Neural progenitor cell (in vitro differentiated cells): ENCODE results near the gene COQ7. TPM values are rescaled to one million over a fixed set of nuclear protein-coding genes. Genes with fewer than 3 reads are reported as not detected.

ENCODE experiments used
- DNase-seq: peaks from one replicate; pipeline ENCODE4 v3.0.0-alpha.2; 2016; ENCODE audit warnings: low spot score
- H2AFZ ChIP-seq: fragments of 200-600 bp; sonication (generic); replicated peaks from 2 replicates; pipeline ENCODE4 v1.6.1; 2016; ENCODE audit warnings: antibody characterized with exemption
- H3F3A ChIP-seq: fragments of 200-600 bp; sonication (generic); 2 replicates; pipeline ENCODE4 v1.6.1; 2016; ENCODE audit warnings: antibody characterized with exemption, low read depth
- H3K27ac ChIP-seq: fragments of 200-600 bp; sonication (generic); 2 replicates; pipeline ENCODE4 v1.5.1; 2016; ENCODE audit warnings: mild to moderate bottlenecking
- H3K27me3 ChIP-seq: fragments of 200-600 bp; sonication (generic); 2 replicates; pipeline ENCODE4 v1.6.1; 2016; ENCODE audit warnings: mild to moderate bottlenecking, moderate library complexity
- H3K36me3 ChIP-seq: fragments of 200-600 bp; sonication (generic); 2 replicates; pipeline ENCODE4 v1.5.1; 2016
- H3K4me1 ChIP-seq: fragments of 200-600 bp; sonication (generic); 2 replicates; pipeline ENCODE4 v1.6.1; 2016; ENCODE audit warnings: mixed run types
- H3K4me2 ChIP-seq: fragments of 200-600 bp; sonication (generic); 2 replicates; pipeline ENCODE4 v1.6.1; 2016
- H3K4me3 ChIP-seq: fragments of 200-600 bp; sonication (generic); 2 replicates; pipeline ENCODE4 v1.5.1; 2016
- H3K79me2 ChIP-seq: fragments of 200-600 bp; sonication (generic); 2 replicates; pipeline ENCODE4 v1.6.1; 2016; ENCODE audit warnings: low read depth
- H3K9ac ChIP-seq: fragments of 200-600 bp; sonication (generic); 2 replicates; pipeline ENCODE4 v1.6.1; 2016
- H3K9me3 ChIP-seq: fragments of 200-600 bp; sonication (generic); 2 replicates; pipeline ENCODE4 v1.5.1; 2016; ENCODE audit warnings: low read depth
- H4K20me1 ChIP-seq: fragments of 200-600 bp; sonication (generic); 2 replicates; pipeline ENCODE4 v1.6.1; 2016; ENCODE audit warnings: low read depth
- H3K27ac Mint-ChIP-seq: 3 replicates; pipeline ENCODE4 v1.8.0; 2021; ENCODE audit warnings: mixed read lengths
- H3K27me3 Mint-ChIP-seq: 2 replicates; pipeline ENCODE4 v1.8.0; 2022; ENCODE audit warnings: low read depth, mild to moderate bottlenecking, inconsistent platforms, moderate library complexity, mixed read lengths; ENCODE audit not compliant: insufficient read depth
- H3K36me3 Mint-ChIP-seq: 3 replicates; pipeline ENCODE4 v1.8.0; 2021; ENCODE audit warnings: mixed read lengths
- H3K4me1 Mint-ChIP-seq: 3 replicates; pipeline ENCODE4 v1.8.0; 2021; ENCODE audit warnings: mixed read lengths
- H3K4me3 Mint-ChIP-seq: 3 replicates; pipeline ENCODE4 v1.8.0; 2021; ENCODE audit warnings: mild to moderate bottlenecking, moderate library complexity, mixed read lengths
- H3K9me3 Mint-ChIP-seq: 3 replicates; pipeline ENCODE4 v1.8.0; 2020; ENCODE audit warnings: mixed read lengths
- EZH2 ChIP-seq: fragments of 200-600 bp; sonication (generic); IDR thresholded peaks from 2 replicates; pipeline ENCODE4 v1.6.1; 2017; ENCODE audit warnings: antibody characterized with exemption, mild to moderate bottlenecking, moderate library complexity
- EZH2phosphoT487 ChIP-seq: fragments of 200-600 bp; sonication (generic); IDR thresholded peaks from 2 replicates; pipeline ENCODE4 v1.6.1; 2017; ENCODE audit warnings: antibody characterized with exemption
- total RNA-seq: library from RNA; depleted of rRNA; stranded (reverse); fragments of >200 nt; gene quantifications from 2 replicates; pipeline ENCODE4 v1.2.3, GENCODE V29; 2015; ENCODE audit warnings: low replicate concordance
- TF ChIP-seq, protein P1 (sequence below): fragments of 200-600 bp; sonication (generic); IDR thresholded peaks from 2 replicates; pipeline ENCODE4 v1.5.1; 2017; ENCODE audit warnings: antibody characterized with exemption, mild to moderate bottlenecking

COQ7 gene
- total RNA-seq, 1 donor from 2014 or later, result 22.9 TPM

DNA sequence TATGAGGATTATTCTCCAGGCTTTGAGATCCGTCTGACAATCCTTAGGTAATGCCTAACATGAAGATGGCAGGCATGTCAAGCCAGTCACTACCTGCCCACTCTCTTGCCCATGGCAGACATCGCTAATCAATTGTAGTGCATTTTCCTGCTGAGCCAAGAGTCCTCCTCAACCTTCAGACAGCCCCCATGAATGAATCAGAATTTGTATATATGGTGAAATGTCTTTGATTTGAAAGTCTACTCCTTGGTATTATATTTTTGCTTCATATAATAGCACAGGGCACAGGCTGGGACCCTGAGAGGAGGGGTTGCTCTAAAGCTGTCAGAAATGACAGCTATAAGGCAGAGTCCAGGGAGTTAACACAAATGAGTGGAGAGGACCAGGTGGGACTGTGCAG is 27.0 kb upstream of the COQ7 start:
- Histone ChIP-seq H3K79me2 (no peaks in the 10 kb centered on the region), H3K9me3 (no peaks in the 10 kb centered on the region), H3K36me3 (no peaks in the 10 kb centered on the region), H3F3A (no peaks in the 10 kb centered on the region), H3K27ac (no peak overlapping the region), H3K9ac (no peak overlapping the region), H2AFZ (no peak overlapping the region), H3K4me3 (no peak overlapping the region), H3K4me1 (no peaks in the 10 kb centered on the region), H4K20me1 (no peaks in the 10 kb centered on the region), H3K27me3 (no peaks in the 10 kb centered on the region), H3K4me2 (no peak overlapping the region)
- peaks cover 2% of the 10 kb centered on the region for H3K27me3 Mint-ChIP-seq
- H3K27ac Mint-ChIP-seq, result no peak overlapping the region
- TF ChIP-seq, protein P1, sequence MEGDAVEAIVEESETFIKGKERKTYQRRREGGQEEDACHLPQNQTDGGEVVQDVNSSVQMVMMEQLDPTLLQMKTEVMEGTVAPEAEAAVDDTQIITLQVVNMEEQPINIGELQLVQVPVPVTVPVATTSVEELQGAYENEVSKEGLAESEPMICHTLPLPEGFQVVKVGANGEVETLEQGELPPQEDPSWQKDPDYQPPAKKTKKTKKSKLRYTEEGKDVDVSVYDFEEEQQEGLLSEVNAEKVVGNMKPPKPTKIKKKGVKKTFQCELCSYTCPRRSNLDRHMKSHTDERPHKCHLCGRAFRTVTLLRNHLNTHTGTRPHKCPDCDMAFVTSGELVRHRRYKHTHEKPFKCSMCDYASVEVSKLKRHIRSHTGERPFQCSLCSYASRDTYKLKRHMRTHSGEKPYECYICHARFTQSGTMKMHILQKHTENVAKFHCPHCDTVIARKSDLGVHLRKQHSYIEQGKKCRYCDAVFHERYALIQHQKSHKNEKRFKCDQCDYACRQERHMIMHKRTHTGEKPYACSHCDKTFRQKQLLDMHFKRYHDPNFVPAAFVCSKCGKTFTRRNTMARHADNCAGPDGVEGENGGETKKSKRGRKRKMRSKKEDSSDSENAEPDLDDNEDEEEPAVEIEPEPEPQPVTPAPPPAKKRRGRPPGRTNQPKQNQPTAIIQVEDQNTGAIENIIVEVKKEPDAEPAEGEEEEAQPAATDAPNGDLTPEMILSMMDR, result no peak
- TF ChIP-seq EZH2, result no peak
- no peak for TF ChIP-seq EZH2phosphoT487
- peaks cover 3% of the 10 kb centered on the region for H3K9me3 Mint-ChIP-seq
- H3K4me3 Mint-ChIP-seq, result no peak overlapping the region
- no peak for DNase-seq
- peaks cover 2% of the 10 kb centered on the region for H3K4me1 Mint-ChIP-seq
- peaks cover 18% of the 10 kb centered on the region for H3K36me3 Mint-ChIP-seq

GRCh38 chr16:19044769-19045168 is 22.6 kb upstream of the COQ7 start:
- Histone ChIP-seq H3K4me2 (no peak overlapping the region), H3K79me2 (no peaks in the 10 kb centered on the region), H4K20me1 (no peaks in the 10 kb centered on the region), H3F3A (no peaks in the 10 kb centered on the region), H3K27ac (no peak overlapping the region), H2AFZ (no peak overlapping the region), H3K9me3 (no peaks in the 10 kb centered on the region), H3K27me3 (no peaks in the 10 kb centered on the region), H3K4me1 (no peaks in the 10 kb centered on the region), H3K9ac (no peak overlapping the region), H3K4me3 (no peak overlapping the region), H3K36me3 (no peaks in the 10 kb centered on the region)
- H3K27ac Mint-ChIP-seq, result no peak overlapping the region
- no peak for TF ChIP-seq EZH2phosphoT487
- TF ChIP-seq, protein P1, result no peak
- peaks cover 2% of the 10 kb centered on the region for H3K4me1 Mint-ChIP-seq
- H3K27me3 Mint-ChIP-seq, result peaks cover 3% of the 10 kb centered on the region
- H3K4me3 Mint-ChIP-seq, result no peak overlapping the region
- no peaks in the 10 kb centered on the region for H3K9me3 Mint-ChIP-seq
- H3K36me3 Mint-ChIP-seq, result peaks cover 17% of the 10 kb centered on the region
- DNase-seq, result no peak

DNA sequence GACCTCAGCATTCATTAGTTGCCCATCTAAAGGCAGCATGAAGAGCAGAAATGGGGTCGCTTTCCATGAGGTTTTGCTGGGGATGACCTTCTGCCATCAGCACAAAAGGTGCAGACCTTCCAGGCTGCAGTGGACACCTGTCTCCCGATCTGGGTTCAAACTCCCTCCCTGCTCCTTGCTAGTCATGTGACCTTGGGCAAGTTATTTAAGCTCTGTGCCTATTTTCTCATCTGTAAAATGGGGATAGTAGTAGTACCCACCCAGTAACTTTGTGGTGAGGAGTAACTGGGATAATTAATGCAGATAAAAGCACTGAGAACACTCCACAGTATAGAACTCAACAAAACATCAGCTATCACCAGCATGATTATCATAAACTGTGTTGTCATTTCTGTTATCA is 21.4 kb upstream of the COQ7 start:
- peaks cover 2% of the 10 kb centered on the region for H3K4me1 Mint-ChIP-seq
- Histone ChIP-seq H3K4me1 (no peaks in the 10 kb centered on the region), H3K4me2 (no peak overlapping the region), H3K9me3 (no peaks in the 10 kb centered on the region), H3F3A (no peaks in the 10 kb centered on the region), H2AFZ (no peak overlapping the region), H3K27me3 (no peaks in the 10 kb centered on the region), H3K4me3 (no peak overlapping the region), H4K20me1 (no peaks in the 10 kb centered on the region), H3K79me2 (no peaks in the 10 kb centered on the region), H3K9ac (no peak overlapping the region), H3K36me3 (no peaks in the 10 kb centered on the region), H3K27ac (no peak overlapping the region)
- TF ChIP-seq EZH2, result no peak
- TF ChIP-seq, protein P1, result no peak
- TF ChIP-seq EZH2phosphoT487, result no peak
- H3K27me3 Mint-ChIP-seq, result peaks cover 3% of the 10 kb centered on the region
- H3K9me3 Mint-ChIP-seq, result no peaks in the 10 kb centered on the region
- H3K4me3 Mint-ChIP-seq, result no peak overlapping the region
- no peak for DNase-seq
- H3K27ac Mint-ChIP-seq, result no peak overlapping the region
- H3K36me3 Mint-ChIP-seq, result peaks cover 15% of the 10 kb centered on the region

DNA sequence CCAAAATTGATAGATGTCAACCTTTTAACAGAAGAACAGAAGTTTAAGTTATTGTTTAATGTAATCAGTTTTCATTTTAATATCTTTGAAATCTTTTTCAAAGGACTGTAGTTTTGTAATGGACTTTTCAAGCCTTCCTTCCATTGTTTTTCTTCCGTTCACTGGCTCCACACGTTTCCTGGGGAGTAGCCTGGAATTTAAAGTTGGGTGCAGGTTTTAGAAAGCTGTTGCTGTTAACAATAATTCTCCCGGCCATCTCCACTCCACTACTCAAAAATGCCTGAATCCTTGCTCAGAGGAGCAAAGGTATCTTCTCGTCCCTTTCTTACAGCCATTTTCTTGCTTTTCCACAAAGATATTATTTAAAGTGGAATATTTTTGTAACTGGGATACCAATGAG is 4.7 kb upstream of the COQ7 start:
- no peaks in the 10 kb centered on the region for H3K9me3 Mint-ChIP-seq
- no peaks in the 10 kb centered on the region for H4K20me1 ChIP-seq
- TF ChIP-seq EZH2 (no peak), EZH2phosphoT487 (no peak)
- TF ChIP-seq, protein P1, result no peak
- no peaks in the 10 kb centered on the region for H3K9me3 ChIP-seq
- H3K27me3 ChIP-seq, result no peaks in the 10 kb centered on the region
- H3K27ac ChIP-seq, result no peak overlapping the region
- no peaks in the 10 kb centered on the region for H3K4me1 ChIP-seq
- H3K4me2 ChIP-seq, result no peak overlapping the region
- no peaks in the 10 kb centered on the region for H3K79me2 ChIP-seq
- no peaks in the 10 kb centered on the region for H3F3A ChIP-seq
- no peak overlapping the region for H3K4me3 Mint-ChIP-seq
- no peak for DNase-seq
- no peak overlapping the region for H3K9ac ChIP-seq
- peaks cover 4% of the 10 kb centered on the region for H3K4me1 Mint-ChIP-seq
- no peak overlapping the region for H2AFZ ChIP-seq
- H3K27me3 Mint-ChIP-seq, result peaks cover 1% of the 10 kb centered on the region
- H3K27ac Mint-ChIP-seq, result no peak overlapping the region
- H3K4me3 ChIP-seq, result no peak overlapping the region
- H3K36me3 Mint-ChIP-seq, result no peaks in the 10 kb centered on the region
- H3K36me3 ChIP-seq, result no peaks in the 10 kb centered on the region
